OCI-M2 (cell line): Measurements from ENCODE around the gene DDX3X.

Experiments
- DNase-seq: peaks from one replicate; lab custom pipeline; 2025; ENCODE audit not compliant: unreplicated experiment; lab: John Stamatoyannopoulos, UW

The DDX3X gene

GRCh38 chrX:41327341-41327740, 6.6 kb upstream of the DDX3X start:
- DNase-seq, result no peak

- DNase-seq, result no peak
Measured at GRCh38 chrX:41329101-41329500, 4.9 kb upstream of the DDX3X start.

GRCh38 chrX:41332005-41332404, 2.0 kb upstream of the DDX3X start:
- no peak for DNase-seq

- DNase-seq, result no peak
Measured at GRCh38 chrX:41332408-41333002, 1.5 kb upstream of the DDX3X start.

GRCh38 chrX:41333003-41333743, 789 bp upstream of the DDX3X start:
- peak; percentile 27 for DNase-seq

- DNase-seq, result no peak
Measured at GRCh38 chrX:41334363-41335197, 618 bp downstream of the DDX3X start.

- DNase-seq, result no peak
Measured at GRCh38 chrX:41335198-41335957, 1.4 kb downstream of the DDX3X start.

- DNase-seq, result no peak
Measured at GRCh38 chrX:41335958-41336331, 2.0 kb downstream of the DDX3X start.

- no peak for DNase-seq
Measured at GRCh38 chrX:41336447-41336846, 2.5 kb downstream of the DDX3X start.

- no peak for DNase-seq
Measured at GRCh38 chrX:41337140-41337539, 3.2 kb downstream of the DDX3X start.

- DNase-seq, result no peak
Measured at GRCh38 chrX:41338436-41338835, 4.5 kb downstream of the DDX3X start.

GRCh38 chrX:41339148-41339547, 5.2 kb downstream of the DDX3X start:
- DNase-seq, result no peak

- no peak for DNase-seq
Measured at GRCh38 chrX:41344053-41344452, 10.1 kb downstream of the DDX3X start.

- DNase-seq, result no peak
Measured at GRCh38 chrX:41347186-41347585, 13.2 kb downstream of the DDX3X start.

- no peak for DNase-seq
Measured at GRCh38 chrX:41348551-41348950, 14.6 kb downstream of the DDX3X start.

- no peak for DNase-seq
Measured at GRCh38 chrX:41350150-41350975, 16.4 kb downstream of the DDX3X start.

GRCh38 chrX:41350976-41351569, 17.1 kb downstream of the DDX3X start:
- no peak for DNase-seq

GRCh38 chrX:41351923-41352322, 18.0 kb downstream of the DDX3X start:
- no peak for DNase-seq

- no peak for DNase-seq
Measured at GRCh38 chrX:41352329-41352838, 18.4 kb downstream of the DDX3X start.

- DNase-seq, result no peak
Measured at GRCh38 chrX:41353985-41354384, 20.0 kb downstream of the DDX3X start.
